Fibroblast of lung (primary cell): ENCODE data around the gene FHOD3.

Experiments
- EZH2 ChIP-seq: IDR thresholded peaks from 2 replicates; pipeline ENCODE4 v1.5.1; 2012; ENCODE audit warnings: low read length, control low read depth, mild to moderate bottlenecking; ENCODE audit errors: missing control alignments
- TF ChIP-seq, protein P1 (sequence below), 2 donors: IDR thresholded peaks in 1 of 2; conservative IDR thresholded peaks in 1 of 2; 1 replicate in 1 of 2; 2 replicates in 1 of 2; pipeline ENCODE4 v1.5.1; 2011 to 2012; ENCODE audit warnings: low read length in 2 of 2, control low read depth in 1 of 2, inconsistent platforms in 1 of 2, low read depth in 1 of 2, mild to moderate bottlenecking in 1 of 2

DNA sequence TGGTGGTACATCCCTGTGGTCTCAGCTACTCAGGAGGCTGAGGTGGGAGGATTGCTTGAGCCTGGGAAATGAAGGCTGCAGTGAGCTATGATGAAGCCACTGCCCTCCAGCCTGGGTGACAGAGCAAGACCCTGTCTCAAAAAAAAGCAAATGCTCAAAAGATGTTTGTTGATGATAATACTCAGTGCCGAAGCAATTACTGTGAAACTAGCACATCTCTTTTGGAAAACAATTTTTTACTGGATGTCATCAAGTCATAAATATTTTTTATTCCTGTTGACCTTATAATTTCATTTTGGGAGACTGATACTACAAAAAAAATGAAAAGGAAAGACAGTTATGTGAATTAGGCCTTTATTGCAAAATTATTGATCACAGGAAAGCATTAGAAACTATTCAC is 34.5 kb upstream of the FHOD3 start:
- TF ChIP-seq, protein P1, sequence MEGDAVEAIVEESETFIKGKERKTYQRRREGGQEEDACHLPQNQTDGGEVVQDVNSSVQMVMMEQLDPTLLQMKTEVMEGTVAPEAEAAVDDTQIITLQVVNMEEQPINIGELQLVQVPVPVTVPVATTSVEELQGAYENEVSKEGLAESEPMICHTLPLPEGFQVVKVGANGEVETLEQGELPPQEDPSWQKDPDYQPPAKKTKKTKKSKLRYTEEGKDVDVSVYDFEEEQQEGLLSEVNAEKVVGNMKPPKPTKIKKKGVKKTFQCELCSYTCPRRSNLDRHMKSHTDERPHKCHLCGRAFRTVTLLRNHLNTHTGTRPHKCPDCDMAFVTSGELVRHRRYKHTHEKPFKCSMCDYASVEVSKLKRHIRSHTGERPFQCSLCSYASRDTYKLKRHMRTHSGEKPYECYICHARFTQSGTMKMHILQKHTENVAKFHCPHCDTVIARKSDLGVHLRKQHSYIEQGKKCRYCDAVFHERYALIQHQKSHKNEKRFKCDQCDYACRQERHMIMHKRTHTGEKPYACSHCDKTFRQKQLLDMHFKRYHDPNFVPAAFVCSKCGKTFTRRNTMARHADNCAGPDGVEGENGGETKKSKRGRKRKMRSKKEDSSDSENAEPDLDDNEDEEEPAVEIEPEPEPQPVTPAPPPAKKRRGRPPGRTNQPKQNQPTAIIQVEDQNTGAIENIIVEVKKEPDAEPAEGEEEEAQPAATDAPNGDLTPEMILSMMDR (conservative IDR thresholded peaks at IDR 0.05 in 1 of 2, IDR thresholded peaks at IDR 0.05 in 1 of 2; ENCODE audit: low read depth in 1 of 2, low read length in 2 of 2): no peak
- no peak for TF ChIP-seq EZH2
